ENCODE data around the gene NOM1.

DNA sequence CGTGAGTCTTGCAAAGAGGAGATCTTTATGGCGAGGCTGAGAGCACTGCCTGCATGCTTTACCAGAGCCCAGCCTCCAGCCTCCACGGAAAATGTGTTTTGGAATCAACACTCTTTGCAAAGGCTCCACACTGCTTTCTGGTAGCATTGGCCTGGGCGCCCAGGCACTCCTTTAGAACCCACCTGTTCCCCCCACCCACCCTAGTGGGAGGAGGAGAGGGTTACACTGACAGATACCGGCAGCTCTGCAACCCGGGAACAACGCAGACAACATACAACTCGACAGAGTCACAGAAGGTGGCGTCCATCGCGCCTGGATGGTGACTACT is 66.5 kb downstream of the NOM1 start:
- TF ChIP-seq CTCF (IDR thresholded peaks at IDR 0.05; ENCODE audit: poor library complexity), result no peak
- TF ChIP-seq EZH2 (IDR thresholded peaks at IDR 0.05; ENCODE audit: borderline replicate concordance), result no peak
- no peak for TF ChIP-seq EZH2phosphoT487 (IDR thresholded peaks at IDR 0.05; ENCODE audit: low read depth, severe bottlenecking, unreplicated experiment)

Measured in hepatocyte (in vitro differentiated cells).